Naive thymus-derived CD4-positive, alpha-beta T cell (primary cell): ENCODE measurements around the gene PRC1. TPM values are rescaled to one million over a fixed set of nuclear protein-coding genes. Genes with fewer than 3 reads are reported as not detected.

Experiments used
- ATAC-seq: fragments of 150-1000 bp; cut with Tn5 transposase; 2 replicates; pipeline ENCODE4 v1.10.0; 2021; ENCODE audit warnings: mild to moderate bottlenecking, moderate library complexity
- CTCF ChIA-PET: fragments of 350-600 bp; sonication (Branson Sonifier 250); formaldehyde crosslinking; loops from one replicate; lab custom pipeline; 2021; ENCODE audit warnings: antibody characterized with exemption; lab: Charles Lee
- POLR2A ChIA-PET: fragments of 350-600 bp; sonication (Branson Sonifier 250); formaldehyde crosslinking; loops from one replicate; lab custom pipeline; 2021; ENCODE audit warnings: antibody characterized with exemption, inconsistent platforms; lab: Charles Lee
- DNase-seq, 9 donors: peaks; one replicate each; pipeline versions ENCODE4 v3.0.0 to v3.0.0-alpha.2; 2020 to 2022; ENCODE audit warnings: mixed read lengths in 1 of 9
- H3K27ac ChIP-seq: one replicate; pipeline ENCODE4 v1.7.0; 2013; ENCODE audit warnings: mild to moderate bottlenecking, low read depth, low read length, moderate library complexity
- H3K27me3 ChIP-seq, 2 donors: one replicate each; pipeline ENCODE4 v1.7.0; 2013; ENCODE audit warnings: low read length in 2 of 2, mild to moderate bottlenecking in 2 of 2, moderate library complexity in 2 of 2; ENCODE audit not compliant: control insufficient read depth in 2 of 2, insufficient read depth in 2 of 2
- H3K36me3 ChIP-seq, 3 experiments: 1 replicate in 2 of 3; 2 replicates in 1 of 3; pipeline ENCODE4 v1.7.0; 2013; ENCODE audit warnings: low read length in 3 of 3, mild to moderate bottlenecking in 3 of 3, moderate library complexity in 1 of 3; ENCODE audit not compliant: insufficient read depth in 3 of 3, control insufficient read depth in 2 of 3
- H3K4me1 ChIP-seq, 2 donors: one replicate each; pipeline ENCODE4 v1.7.0; 2013; ENCODE audit warnings: low read length in 2 of 2, mild to moderate bottlenecking in 2 of 2, moderate library complexity in 1 of 2; ENCODE audit not compliant: control insufficient read depth in 2 of 2, insufficient read depth in 2 of 2
- H3K4me3 ChIP-seq: 2 replicates; pipeline ENCODE4 v1.7.0; 2013; ENCODE audit warnings: mild to moderate bottlenecking, low read length
- H3K9me3 ChIP-seq, 3 experiments: 1 replicate in 2 of 3; 2 replicates in 1 of 3; pipeline ENCODE4 v1.7.0; 2013; ENCODE audit warnings: low read length in 3 of 3; ENCODE audit not compliant: control insufficient read depth in 2 of 3
- H3K27ac Mint-ChIP-seq, 9 donors: one replicate each; pipeline ENCODE4 v1.8.0; 2020 to 2022; ENCODE audit warnings: mixed read lengths in 9 of 9, mild to moderate bottlenecking in 8 of 9, moderate library complexity in 5 of 9, inconsistent platforms in 2 of 9
- H3K27me3 Mint-ChIP-seq, 5 donors: one replicate each; pipeline ENCODE4 v1.8.0; 2021 to 2022; ENCODE audit warnings: mixed read lengths in 5 of 5, mild to moderate bottlenecking in 1 of 5
- H3K36me3 Mint-ChIP-seq, 5 donors: one replicate each; pipeline ENCODE4 v1.8.0; 2020 to 2022; ENCODE audit warnings: mixed read lengths in 5 of 5, mild to moderate bottlenecking in 3 of 5, inconsistent platforms in 1 of 5
- H3K4me1 Mint-ChIP-seq, 7 donors: one replicate each; pipeline ENCODE4 v1.8.0; 2020 to 2022; ENCODE audit warnings: mixed read lengths in 7 of 7, mild to moderate bottlenecking in 3 of 7, inconsistent platforms in 1 of 7
- H3K4me3 Mint-ChIP-seq, 10 donors: one replicate each; pipeline ENCODE4 v1.8.0; 2020 to 2022; ENCODE audit warnings: mild to moderate bottlenecking in 10 of 10, mixed read lengths in 10 of 10, moderate library complexity in 6 of 10, inconsistent platforms in 2 of 10
- H3K9me3 Mint-ChIP-seq, 11 donors: one replicate each; pipeline ENCODE4 v1.8.0; 2020 to 2022; ENCODE audit warnings: mixed read lengths in 11 of 11, mild to moderate bottlenecking in 4 of 11, inconsistent platforms in 1 of 11, moderate library complexity in 1 of 11
- intact Hi-C, 2 donors: fragments of 100-400 bp; cut with micrococcal nuclease; formaldehyde crosslinking; loops; one replicate each; pipeline ENCODE4 v1.15.1; 2023
- polyA plus RNA-seq, 2 donors: library from polyadenylated mRNA; unstranded; fragments of 300-500 nt; fragmentation: Illumina TruSeq; gene quantifications; one replicate each; pipeline ENCODE4 v1.2.3, GENCODE V29; 2021
- total RNA-seq, 6 experiments: library from RNA in 5 of 6; stranded (reverse) in 5 of 6; gene quantifications; 1 replicate in 5 of 6; 2 replicates in 1 of 6; pipeline ENCODE4 v1.2.3 and lab custom pipeline; 2021 to 2026

PRC1 gene
- total and polyA plus RNA-seq, 7 experiments from 2014 or later = 0.47 to 98.9 (median 4.4) TPM

DNA sequence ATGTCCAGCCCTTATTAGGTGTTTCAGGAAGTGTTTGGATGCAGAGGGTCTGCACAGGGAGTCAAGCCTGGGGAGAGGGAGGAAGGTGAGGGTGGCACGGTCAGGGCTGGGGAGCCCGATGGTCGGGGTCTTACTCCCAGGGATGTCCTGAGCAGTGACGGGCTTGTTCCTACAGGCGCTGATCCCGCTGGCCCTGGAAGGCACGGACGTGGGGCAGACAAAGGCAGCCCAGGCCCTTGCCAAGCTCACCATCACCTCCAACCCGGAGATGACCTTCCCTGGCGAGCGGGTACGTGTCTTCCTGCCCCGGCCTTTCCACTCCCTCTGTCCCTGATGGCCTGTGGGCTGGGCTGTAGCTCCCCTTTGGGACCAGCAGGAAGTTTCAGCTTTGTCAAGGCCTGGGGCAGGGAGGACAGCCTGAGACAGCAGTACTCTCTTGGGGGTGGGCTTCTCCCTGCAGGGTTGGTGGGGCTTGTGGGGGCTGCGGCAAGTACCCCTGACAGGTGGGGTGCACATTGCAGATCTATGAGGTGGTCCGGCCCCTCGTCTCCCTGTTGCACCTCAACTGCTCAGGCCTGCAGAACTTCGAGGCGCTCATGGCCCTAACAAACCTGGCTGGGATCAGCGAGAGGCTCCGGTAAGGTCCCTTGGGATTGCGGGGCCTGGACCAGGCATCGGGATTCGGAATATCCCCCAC is 44.2 kb downstream of the PRC1 start:
- CTCF ChIA-PET = no interaction called here
- Histone ChIP-seq H3K27me3 (no peaks in the 10 kb centered on the region), H3K36me3 (peaks cover 0 to 81% (median 4%) of the 10 kb centered on the region in 3 experiments), H3K27ac (no peak overlapping the region), H3K9me3 (no peaks in the 10 kb centered on the region), H3K4me1 (peaks cover under 1 to 1% of the 10 kb centered on the region in 2 donors), H3K4me3 (no peak overlapping the region)
- Mint-ChIP-seq H3K27ac (no peak overlapping the region), H3K36me3 (peaks cover 0 to 37% (median 4%) of the 10 kb centered on the region in 5 donors), H3K4me3 (no peak overlapping the region), H3K4me1 (peaks cover 0 to 10% (median 3%) of the 10 kb centered on the region in 7 donors), H3K27me3 (no peaks in the 10 kb centered on the region), H3K9me3 (no peaks in the 10 kb centered on the region)
- intact Hi-C loops = loop anchor here in 1 of 2 donors (10.0 kb wide), 1 partner anchor 905 kb away; the partner anchor contains the start of gene SLCO3A1
- POLR2A ChIA-PET = no interaction called here
- DNase-seq = no peak
- ATAC-seq = no peak

- Histone ChIP-seq H3K9me3 (no peaks in the 10 kb centered on the region), H3K4me1 (no peaks in the 10 kb centered on the region), H3K27me3 (no peaks in the 10 kb centered on the region), H3K27ac (no peak overlapping the region), H3K36me3 (peaks cover 2 to 90% (median 7%) of the 10 kb centered on the region in 3 experiments), H3K4me3 (no peak overlapping the region)
- DNase-seq (no peak), ATAC-seq (no peak)
- Mint-ChIP-seq H3K4me1 (peaks cover 0 to 2% (median 0%) of the 10 kb centered on the region in 7 donors), H3K27me3 (no peaks in the 10 kb centered on the region), H3K36me3 (peaks cover 0 to 46% (median 5%) of the 10 kb centered on the region in 5 donors), H3K27ac (no peak overlapping the region), H3K4me3 (no peak overlapping the region), H3K9me3 (no peaks in the 10 kb centered on the region)
- ChIA-PET CTCF (no interaction called here), POLR2A (interaction anchor here (0.6 to 1.0 kb wide), 3 partner anchors 13 to 232 kb away, joined by 3 to 5 read pairs (median 4); partner anchors contain the start of gene UNC45A)
- intact Hi-C loops = no loop called here
Measured at GRCh38 chr15:90948506-90948905, 45.8 kb downstream of the PRC1 start.

GRCh38 chr15:90947577-90948357 is 46.6 kb downstream of the PRC1 start:
- Mint-ChIP-seq H3K27me3 (no peaks in the 10 kb centered on the region), H3K36me3 (peaks cover 0 to 44% (median 5%) of the 10 kb centered on the region in 5 donors), H3K9me3 (no peaks in the 10 kb centered on the region), H3K27ac (no peak overlapping the region), H3K4me3 (no peak overlapping the region), H3K4me1 (peaks cover 0 to 2% (median 0%) of the 10 kb centered on the region in 7 donors)
- DNase-seq (no peak), ATAC-seq (no peak)
- Histone ChIP-seq H3K27me3 (no peaks in the 10 kb centered on the region), H3K4me1 (no peaks in the 10 kb centered on the region), H3K9me3 (no peaks in the 10 kb centered on the region), H3K4me3 (no peak overlapping the region), H3K36me3 (peaks cover 8 to 90% (median 9%) of the 10 kb centered on the region in 3 experiments), H3K27ac (no peak overlapping the region)
- intact Hi-C loops = no loop called here
- ChIA-PET CTCF (interaction anchor here (2.1 kb wide), 1 partner anchor 13 kb away, joined by 7 read pairs; the partner anchor contains the start of gene UNC45A), POLR2A (interaction anchor here (0.6 to 1.4 kb wide), 4 partner anchors 12 to 82 kb away, joined by 3 to 5 read pairs (median 4); partner anchors contain the start of genes HDDC3 and UNC45A)

DNA sequence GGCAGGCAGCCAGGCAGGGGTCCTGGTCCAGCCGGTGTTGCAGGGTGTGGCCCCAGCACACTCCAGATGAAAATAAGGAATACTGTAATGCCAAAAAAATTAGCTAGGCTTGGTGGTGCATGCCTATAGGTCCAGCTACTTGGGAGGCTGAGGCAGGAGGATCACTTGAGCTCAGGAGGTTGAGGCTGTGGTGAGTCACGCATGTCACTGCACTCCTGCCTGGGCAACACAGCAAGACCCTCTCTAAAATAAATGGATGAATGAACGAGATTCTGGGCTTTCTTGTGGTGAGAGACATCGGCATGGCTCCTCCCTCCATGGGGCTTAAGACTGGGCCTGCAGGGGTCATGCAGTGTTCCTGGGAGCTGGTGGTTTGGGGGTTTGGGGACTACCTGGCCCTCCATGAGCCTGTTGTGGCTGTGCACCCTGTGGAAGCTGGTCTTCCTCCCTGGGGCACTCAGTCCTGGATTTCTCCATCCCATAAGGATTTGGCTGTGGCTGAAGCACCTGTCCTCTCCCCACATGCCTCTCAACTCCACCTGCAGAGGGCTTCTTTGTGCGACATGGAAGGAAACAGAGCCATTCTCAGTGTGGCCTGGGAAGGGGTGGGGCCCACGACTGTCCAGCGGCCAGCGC is 47.3 kb downstream of the PRC1 start:
- Mint-ChIP-seq H3K27ac (no peak overlapping the region), H3K9me3 (no peaks in the 10 kb centered on the region), H3K4me3 (no peak overlapping the region), H3K36me3 (peaks cover 0 to 46% (median 5%) of the 10 kb centered on the region in 5 donors), H3K27me3 (no peaks in the 10 kb centered on the region), H3K4me1 (peaks cover 0 to 2% (median 0%) of the 10 kb centered on the region in 7 donors)
- intact Hi-C loops = no loop called here
- Histone ChIP-seq H3K4me3 (no peak overlapping the region), H3K4me1 (no peaks in the 10 kb centered on the region), H3K27ac (no peak overlapping the region), H3K27me3 (no peaks in the 10 kb centered on the region), H3K9me3 (no peaks in the 10 kb centered on the region), H3K36me3 (peaks cover 13 to 94% (median 16%) of the 10 kb centered on the region in 3 experiments)
- ATAC-seq = no peak
- ChIA-PET POLR2A (interaction anchor here (1.0 to 1.4 kb wide), 3 partner anchors 8 to 14 kb away, joined by 3 to 4 read pairs (median 4); partner anchors contain the start of genes HDDC3, RCCD1 and UNC45A), CTCF (interaction anchor here (2.1 kb wide), 1 partner anchor 12 kb away, joined by 7 read pairs; the partner anchor contains the start of gene UNC45A)
- DNase-seq = no peak

GRCh38 chr15:90946538-90946937 is 47.8 kb downstream of the PRC1 start:
- ATAC-seq = no peak
- no peak overlapping the region for H3K27ac Mint-ChIP-seq

DNA sequence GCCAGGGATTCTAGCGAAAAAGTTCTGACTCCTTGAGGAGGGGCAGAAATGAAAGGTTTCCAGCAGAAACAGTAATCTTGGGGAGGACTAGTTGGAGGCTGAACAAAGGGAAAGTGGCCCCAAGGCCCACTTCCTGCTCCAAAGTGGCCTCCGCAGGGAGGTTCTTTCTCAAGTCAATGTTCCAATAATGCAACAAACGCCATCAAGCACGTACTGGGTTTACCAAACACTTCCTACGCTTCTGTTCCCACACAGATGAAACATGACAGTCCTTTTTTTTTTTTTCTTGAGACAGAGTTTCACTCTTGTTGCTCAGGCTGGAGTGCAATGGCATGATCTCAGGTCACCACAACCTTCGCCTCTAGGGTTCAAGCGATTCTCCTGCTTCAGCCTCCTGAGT is 49.2 kb downstream of the PRC1 start:
- no peaks in the 10 kb centered on the region for H3K27me3 ChIP-seq
- CTCF ChIA-PET = interaction anchor here (0.6 to 2.3 kb wide), 2 partner anchors 11 to 50 kb away, joined by 3 to 10 read pairs; partner anchors contain the start of gene UNC45A
- POLR2A ChIA-PET = no interaction called here
- no peaks in the 10 kb centered on the region for H3K9me3 ChIP-seq
- intact Hi-C loops = no loop called here
- no peaks in the 10 kb centered on the region for H3K4me1 ChIP-seq
- DNase-seq (no peak), ATAC-seq (no peak)
- H3K27me3 Mint-ChIP-seq = no peaks in the 10 kb centered on the region
- H3K4me3 Mint-ChIP-seq = no peak overlapping the region
- peaks cover 18 to 94% (median 33%) of the 10 kb centered on the region in 3 experiments for H3K36me3 ChIP-seq
- H3K4me1 Mint-ChIP-seq = peaks cover 0 to 2% (median 0%) of the 10 kb centered on the region in 7 donors
- H3K27ac ChIP-seq = no peak overlapping the region
- peak overlapping the region in 2 of 9 donors; percentile 25 to 51 for H3K27ac Mint-ChIP-seq
- H3K9me3 Mint-ChIP-seq = no peaks in the 10 kb centered on the region
- peaks cover 0 to 49% (median 11%) of the 10 kb centered on the region in 5 donors for H3K36me3 Mint-ChIP-seq
- H3K4me3 ChIP-seq = no peak overlapping the region

More at GRCh38 chr15:90946538-90946937, 47.8 kb downstream of the PRC1 start:
- Histone ChIP-seq H3K27me3 (no peaks in the 10 kb centered on the region), H3K4me1 (no peaks in the 10 kb centered on the region), H3K4me3 (no peak overlapping the region), H3K27ac (no peak overlapping the region), H3K9me3 (no peaks in the 10 kb centered on the region), H3K36me3 (peaks cover 16 to 94% (median 19%) of the 10 kb centered on the region in 3 experiments)
- no peaks in the 10 kb centered on the region for H3K9me3 Mint-ChIP-seq
- H3K36me3 Mint-ChIP-seq = peaks cover 0 to 42% (median 5%) of the 10 kb centered on the region in 5 donors
- intact Hi-C loops = no loop called here
- POLR2A ChIA-PET = interaction anchor here (1.0 to 1.4 kb wide), 3 partner anchors 8 to 14 kb away, joined by 3 to 4 read pairs (median 4); partner anchors contain the start of genes HDDC3, RCCD1 and UNC45A
- DNase-seq = no peak
- peaks cover 0 to 2% (median 0%) of the 10 kb centered on the region in 7 donors for H3K4me1 Mint-ChIP-seq
- H3K27me3 Mint-ChIP-seq = no peaks in the 10 kb centered on the region
- H3K4me3 Mint-ChIP-seq = no peak overlapping the region
- CTCF ChIA-PET = interaction anchor here (0.7 to 2.1 kb wide), 2 partner anchors 12 to 1630 kb away, joined by 4 to 7 read pairs; partner anchors contain the start of gene UNC45A
